K562 (cell line): ENCODE measurements around the gene MIX23. TPM values are rescaled to one million over a fixed set of nuclear protein-coding genes. Genes with fewer than 3 reads are reported as not detected.

Experiments used
- FOXJ2 ChIP-seq: fragments of 200-800 bp; sonication (Bioruptor generic); IDR thresholded peaks from 2 replicates; pipeline ENCODE4 v1.6.1; 2016; ENCODE audit warnings: missing genetic modification characterization, missing compliant biosample characterization
- MAFG ChIP-seq: fragments of 450-650 bp; conservative IDR thresholded peaks from 2 replicates; pipeline ENCODE4 v1.6.1; 2016; ENCODE audit warnings: missing genetic modification characterization, missing compliant biosample characterization
- NCOA6 ChIP-seq: fragments of 450-650 bp; IDR thresholded peaks from 2 replicates; pipeline ENCODE4 v1.6.1; 2017; ENCODE audit warnings: mild to moderate bottlenecking
- POLR3A ChIP-seq: IDR thresholded peaks from 2 replicates; pipeline ENCODE4 v1.6.1; 2011; ENCODE audit warnings: borderline replicate concordance, mild to moderate bottlenecking, moderate library complexity; ENCODE audit not compliant: insufficient read length, insufficient read depth; ENCODE audit errors: extremely low read depth
- polyA plus RNA-seq, 8 experiments: library from polyadenylated mRNA; depleted of rRNA in 4 of 8; stranded (reverse) in 5 of 8; unstranded in 3 of 8; fragments of >200 nt; fragmentation: Nextera tagmentation in 2 of 8; fragmentation: Illumina TruSeq in 1 of 8; extraction: Ambion mirVana in 2 of 8; extraction: Trizol in 1 of 8; gene quantifications; 2 replicates each; pipeline versions ENCODE4 v1.2.1 to v1.2.3, GENCODE V29; 2011 to 2014; ENCODE audit warnings: inconsistent platforms in 1 of 8, missing spikeins in 1 of 8
- total RNA-seq, 7 experiments: library from RNA; depleted of rRNA in 6 of 7; stranded (reverse); fragments of >200 nt in 6 of 7; fragmentation: Illumina TruSeq in 2 of 7; extraction: Trizol in 2 of 7; gene quantifications; 2 replicates each; pipeline versions ENCODE4 v1.2.1 to v1.2.3, GENCODE V29; 2011 to 2021; ENCODE audit warnings: low replicate concordance in 1 of 7
- TF ChIP-seq, protein P1 (sequence below): sonication (generic); formaldehyde crosslinking; IDR thresholded peaks from 2 replicates; pipeline ENCODE4 v1.8.1; 2023; ENCODE audit warnings: mild to moderate bottlenecking, missing genetic modification reagents
- TF ChIP-seq, protein P2 (sequence below): fragments of 250-450 bp; sonication (Bioruptor Pico); IDR thresholded peaks from 2 replicates; pipeline ENCODE4 v1.8.0; 2021; ENCODE audit warnings: moderate library complexity, mild to moderate bottlenecking, inconsistent platforms
- TF ChIP-seq, protein P3 (sequence below): fragments of 450-650 bp; IDR thresholded peaks from 2 replicates; pipeline ENCODE4 v1.6.1; 2018; ENCODE audit warnings: mild to moderate bottlenecking, low read depth; ENCODE audit not compliant: partially characterized antibody
- TF ChIP-seq, protein P4 (sequence below): sonication (generic); formaldehyde crosslinking; IDR thresholded peaks from 2 replicates; pipeline ENCODE4 v1.8.0; 2022; ENCODE audit warnings: mild to moderate bottlenecking, missing genetic modification reagents
- TF ChIP-seq, protein P5 (sequence below), 2 experiments: IDR thresholded peaks in 1 of 2; conservative IDR thresholded peaks in 1 of 2; 2 replicates each; pipeline ENCODE4 v1.6.1; 2016; ENCODE audit warnings: low read depth in 2 of 2, mild to moderate bottlenecking in 1 of 2, missing compliant biosample characterization in 1 of 2, missing genetic modification characterization in 1 of 2, moderate library complexity in 1 of 2
- TF ChIP-seq, protein P6 (sequence below): fragments of 250-450 bp; sonication (Bioruptor Pico); IDR thresholded peaks from 2 replicates; pipeline ENCODE4 v1.4.0; 2020; ENCODE audit warnings: mild to moderate bottlenecking, moderate library complexity, borderline replicate concordance

MIX23 gene
- total and polyA plus RNA-seq, 9 of the 15 experiments (the other 6 are each of a cell fraction or from before 2014, with no cell fraction given) = 45.5 to 185 (median 106) TPM

DNA sequence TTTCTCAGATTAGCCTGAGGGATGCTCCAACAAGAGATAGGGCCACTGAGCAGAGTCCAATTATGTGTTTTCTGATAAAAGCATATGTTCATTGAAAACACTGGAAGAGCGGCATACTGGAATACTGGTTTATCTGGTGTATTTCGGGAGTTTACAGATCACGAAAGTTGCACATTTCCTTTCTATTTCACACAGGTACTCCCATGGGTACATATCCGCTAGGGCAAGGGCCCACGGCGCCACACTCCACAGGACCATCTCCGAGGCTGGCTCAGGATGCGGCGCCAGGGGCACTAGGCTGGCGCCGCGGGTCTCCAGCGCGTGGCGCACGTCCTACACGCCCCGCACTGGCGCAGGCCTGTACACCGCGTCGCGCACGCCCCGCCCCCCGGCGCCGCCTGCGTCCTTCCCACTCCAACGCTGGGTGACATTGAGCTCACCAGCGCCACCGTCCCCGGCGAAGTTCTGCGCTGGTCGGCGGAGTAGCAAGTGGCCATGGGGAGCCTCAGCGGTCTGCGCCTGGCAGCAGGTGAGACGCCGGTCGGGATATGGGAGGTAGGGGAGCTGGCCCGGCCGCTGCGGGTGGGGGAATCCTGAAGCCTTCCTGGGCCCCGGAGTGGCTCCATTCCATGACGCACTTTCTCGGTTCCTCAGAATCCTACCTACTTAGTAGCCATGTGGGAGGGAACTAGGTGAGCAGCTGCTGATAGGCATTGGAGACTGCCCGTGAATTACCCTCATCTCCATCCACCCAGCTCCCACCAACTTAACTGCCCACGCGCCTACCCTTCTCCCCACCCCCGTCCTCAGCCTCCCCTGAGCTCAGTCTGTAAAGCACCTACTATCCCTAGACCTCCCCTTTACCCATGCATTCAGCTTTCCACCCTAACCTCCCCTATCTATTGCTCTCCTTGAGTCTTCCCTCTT lies 1.0 kb upstream of the MIX23 start, which contains the start of gene FAM162A (continued):
- TF ChIP-seq, protein P1, sequence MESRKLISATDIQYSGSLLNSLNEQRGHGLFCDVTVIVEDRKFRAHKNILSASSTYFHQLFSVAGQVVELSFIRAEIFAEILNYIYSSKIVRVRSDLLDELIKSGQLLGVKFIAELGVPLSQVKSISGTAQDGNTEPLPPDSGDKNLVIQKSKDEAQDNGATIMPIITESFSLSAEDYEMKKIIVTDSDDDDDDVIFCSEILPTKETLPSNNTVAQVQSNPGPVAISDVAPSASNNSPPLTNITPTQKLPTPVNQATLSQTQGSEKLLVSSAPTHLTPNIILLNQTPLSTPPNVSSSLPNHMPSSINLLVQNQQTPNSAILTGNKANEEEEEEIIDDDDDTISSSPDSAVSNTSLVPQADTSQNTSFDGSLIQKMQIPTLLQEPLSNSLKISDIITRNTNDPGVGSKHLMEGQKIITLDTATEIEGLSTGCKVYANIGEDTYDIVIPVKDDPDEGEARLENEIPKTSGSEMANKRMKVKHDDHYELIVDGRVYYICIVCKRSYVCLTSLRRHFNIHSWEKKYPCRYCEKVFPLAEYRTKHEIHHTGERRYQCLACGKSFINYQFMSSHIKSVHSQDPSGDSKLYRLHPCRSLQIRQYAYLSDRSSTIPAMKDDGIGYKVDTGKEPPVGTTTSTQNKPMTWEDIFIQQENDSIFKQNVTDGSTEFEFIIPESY (CRISPR knock-in tag) = no peak
- TF ChIP-seq, protein P2, sequence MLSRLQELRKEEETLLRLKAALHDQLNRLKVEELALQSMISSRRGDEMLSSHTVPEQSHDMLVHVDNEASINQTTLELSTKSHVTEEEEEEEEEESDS = no peak
- TF ChIP-seq, protein P3, sequence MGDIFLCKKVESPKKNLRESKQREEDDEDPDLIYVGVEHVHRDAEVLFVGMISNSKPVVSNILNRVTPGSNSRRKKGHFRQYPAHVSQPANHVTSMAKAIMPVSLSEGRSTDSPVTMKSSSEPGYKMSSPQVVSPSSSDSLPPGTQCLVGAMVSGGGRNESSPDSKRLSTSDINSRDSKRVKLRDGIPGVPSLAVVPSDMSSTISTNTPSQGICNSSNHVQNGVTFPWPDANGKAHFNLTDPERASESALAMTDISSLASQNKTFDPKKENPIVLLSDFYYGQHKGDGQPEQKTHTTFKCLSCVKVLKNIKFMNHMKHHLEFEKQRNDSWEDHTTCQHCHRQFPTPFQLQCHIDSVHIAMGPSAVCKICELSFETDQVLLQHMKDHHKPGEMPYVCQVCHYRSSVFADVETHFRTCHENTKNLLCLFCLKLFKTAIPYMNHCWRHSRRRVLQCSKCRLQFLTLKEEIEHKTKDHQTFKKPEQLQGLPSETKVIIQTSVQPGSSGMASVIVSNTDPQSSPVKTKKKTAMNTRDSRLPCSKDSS = no peak
- TF ChIP-seq POLR3A (no peak), NCOA6 (peak; percentile 44; the same call in 1 of the 2 replicates), FOXJ2 (tag) (0 out of 2 replicates have a peak, but pooled peaks have one; percentile 48), MAFG (no peak)
- TF ChIP-seq, protein P4, sequence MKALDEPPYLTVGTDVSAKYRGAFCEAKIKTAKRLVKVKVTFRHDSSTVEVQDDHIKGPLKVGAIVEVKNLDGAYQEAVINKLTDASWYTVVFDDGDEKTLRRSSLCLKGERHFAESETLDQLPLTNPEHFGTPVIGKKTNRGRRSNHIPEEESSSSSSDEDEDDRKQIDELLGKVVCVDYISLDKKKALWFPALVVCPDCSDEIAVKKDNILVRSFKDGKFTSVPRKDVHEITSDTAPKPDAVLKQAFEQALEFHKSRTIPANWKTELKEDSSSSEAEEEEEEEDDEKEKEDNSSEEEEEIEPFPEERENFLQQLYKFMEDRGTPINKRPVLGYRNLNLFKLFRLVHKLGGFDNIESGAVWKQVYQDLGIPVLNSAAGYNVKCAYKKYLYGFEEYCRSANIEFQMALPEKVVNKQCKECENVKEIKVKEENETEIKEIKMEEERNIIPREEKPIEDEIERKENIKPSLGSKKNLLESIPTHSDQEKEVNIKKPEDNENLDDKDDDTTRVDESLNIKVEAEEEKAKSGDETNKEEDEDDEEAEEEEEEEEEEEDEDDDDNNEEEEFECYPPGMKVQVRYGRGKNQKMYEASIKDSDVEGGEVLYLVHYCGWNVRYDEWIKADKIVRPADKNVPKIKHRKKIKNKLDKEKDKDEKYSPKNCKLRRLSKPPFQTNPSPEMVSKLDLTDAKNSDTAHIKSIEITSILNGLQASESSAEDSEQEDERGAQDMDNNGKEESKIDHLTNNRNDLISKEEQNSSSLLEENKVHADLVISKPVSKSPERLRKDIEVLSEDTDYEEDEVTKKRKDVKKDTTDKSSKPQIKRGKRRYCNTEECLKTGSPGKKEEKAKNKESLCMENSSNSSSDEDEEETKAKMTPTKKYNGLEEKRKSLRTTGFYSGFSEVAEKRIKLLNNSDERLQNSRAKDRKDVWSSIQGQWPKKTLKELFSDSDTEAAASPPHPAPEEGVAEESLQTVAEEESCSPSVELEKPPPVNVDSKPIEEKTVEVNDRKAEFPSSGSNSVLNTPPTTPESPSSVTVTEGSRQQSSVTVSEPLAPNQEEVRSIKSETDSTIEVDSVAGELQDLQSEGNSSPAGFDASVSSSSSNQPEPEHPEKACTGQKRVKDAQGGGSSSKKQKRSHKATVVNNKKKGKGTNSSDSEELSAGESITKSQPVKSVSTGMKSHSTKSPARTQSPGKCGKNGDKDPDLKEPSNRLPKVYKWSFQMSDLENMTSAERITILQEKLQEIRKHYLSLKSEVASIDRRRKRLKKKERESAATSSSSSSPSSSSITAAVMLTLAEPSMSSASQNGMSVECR (CRISPR knock-in tag) = 0 out of 2 replicates have a peak, but pooled peaks have one; percentile 19
- TF ChIP-seq, protein P5, sequence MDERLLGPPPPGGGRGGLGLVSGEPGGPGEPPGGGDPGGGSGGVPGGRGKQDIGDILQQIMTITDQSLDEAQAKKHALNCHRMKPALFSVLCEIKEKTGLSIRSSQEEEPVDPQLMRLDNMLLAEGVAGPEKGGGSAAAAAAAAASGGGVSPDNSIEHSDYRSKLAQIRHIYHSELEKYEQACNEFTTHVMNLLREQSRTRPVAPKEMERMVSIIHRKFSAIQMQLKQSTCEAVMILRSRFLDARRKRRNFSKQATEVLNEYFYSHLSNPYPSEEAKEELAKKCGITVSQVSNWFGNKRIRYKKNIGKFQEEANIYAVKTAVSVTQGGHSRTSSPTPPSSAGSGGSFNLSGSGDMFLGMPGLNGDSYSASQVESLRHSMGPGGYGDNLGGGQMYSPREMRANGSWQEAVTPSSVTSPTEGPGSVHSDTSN (CRISPR knock-in tag; IDR thresholded peaks at IDR 0.05; ENCODE audit: low read depth) = no peak
- TF ChIP-seq, protein P5 (tag; conservative IDR thresholded peaks at IDR 0.05; ENCODE audit: low read depth) = no peak
- TF ChIP-seq, protein P6, sequence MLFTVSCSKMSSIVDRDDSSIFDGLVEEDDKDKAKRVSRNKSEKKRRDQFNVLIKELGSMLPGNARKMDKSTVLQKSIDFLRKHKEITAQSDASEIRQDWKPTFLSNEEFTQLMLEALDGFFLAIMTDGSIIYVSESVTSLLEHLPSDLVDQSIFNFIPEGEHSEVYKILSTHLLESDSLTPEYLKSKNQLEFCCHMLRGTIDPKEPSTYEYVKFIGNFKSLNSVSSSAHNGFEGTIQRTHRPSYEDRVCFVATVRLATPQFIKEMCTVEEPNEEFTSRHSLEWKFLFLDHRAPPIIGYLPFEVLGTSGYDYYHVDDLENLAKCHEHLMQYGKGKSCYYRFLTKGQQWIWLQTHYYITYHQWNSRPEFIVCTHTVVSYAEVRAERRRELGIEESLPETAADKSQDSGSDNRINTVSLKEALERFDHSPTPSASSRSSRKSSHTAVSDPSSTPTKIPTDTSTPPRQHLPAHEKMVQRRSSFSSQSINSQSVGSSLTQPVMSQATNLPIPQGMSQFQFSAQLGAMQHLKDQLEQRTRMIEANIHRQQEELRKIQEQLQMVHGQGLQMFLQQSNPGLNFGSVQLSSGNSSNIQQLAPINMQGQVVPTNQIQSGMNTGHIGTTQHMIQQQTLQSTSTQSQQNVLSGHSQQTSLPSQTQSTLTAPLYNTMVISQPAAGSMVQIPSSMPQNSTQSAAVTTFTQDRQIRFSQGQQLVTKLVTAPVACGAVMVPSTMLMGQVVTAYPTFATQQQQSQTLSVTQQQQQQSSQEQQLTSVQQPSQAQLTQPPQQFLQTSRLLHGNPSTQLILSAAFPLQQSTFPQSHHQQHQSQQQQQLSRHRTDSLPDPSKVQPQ (CRISPR knock-in tag) = no peak
